ENCODE data around the gene SFMBT1.

- TF ChIP-seq CTCF (IDR thresholded peaks at IDR 0.05) = no peak
- no peak for TF ChIP-seq POLR2A (IDR thresholded peaks at IDR 0.05)
Observed at GRCh38 chr3:52910823-52911222, 135.1 kb downstream of the SFMBT1 start.

Measured in right lobe of liver (tissue), 4 donors.